Sigmoid colon (tissue), 7 donors: ENCODE data around the gene ZC2HC1B. TPM values are rescaled to one million over a fixed set of nuclear protein-coding genes. Genes with fewer than 3 reads are reported as not detected.

Experiments used
- DNase-seq: peaks from one replicate; pipeline ENCODE4 v3.0.0-alpha.2; 2019
- H3K27ac ChIP-seq, 4 donors: fragments of 200-600 bp; sonication (generic); one replicate each; pipeline ENCODE4 v1.5.1; 2016 to 2019; ENCODE audit warnings: mild to moderate bottlenecking in 1 of 4
- H3K27me3 ChIP-seq, 3 donors: fragments of 200-600 bp; sonication (generic); one replicate each; pipeline ENCODE4 v1.5.1; 2019; ENCODE audit warnings: mild to moderate bottlenecking in 1 of 3
- H3K36me3 ChIP-seq, 4 donors: fragments of 200-600 bp; sonication (generic); one replicate each; pipeline ENCODE4 v1.5.1; 2016 to 2019
- H3K4me1 ChIP-seq, 4 donors: fragments of 200-600 bp; sonication (generic); one replicate each; pipeline ENCODE4 v1.5.1; 2017 to 2019
- H3K4me3 ChIP-seq, 4 donors: fragments of 200-600 bp; sonication (generic); one replicate each; pipeline ENCODE4 v1.5.1; 2017 to 2019; ENCODE audit warnings: mild to moderate bottlenecking in 2 of 4, moderate library complexity in 1 of 4
- H3K9me3 ChIP-seq, 4 donors: fragments of 200-600 bp in 3 of 4; sonication (generic) in 3 of 4; one replicate each; pipeline versions ENCODE4 v1.5.1 to v1.6.1; 2013 to 2019
- EP300 ChIP-seq, 4 donors: sonication (generic); formaldehyde crosslinking; IDR thresholded peaks; one replicate each; pipeline ENCODE4 v1.6.1; 2017; ENCODE audit warnings: antibody characterized with exemption in 4 of 4
- POLR2A ChIP-seq, 2 donors: fragments of 450-650 bp; IDR thresholded peaks; one replicate each; pipeline ENCODE4 v1.6.1; 2016; ENCODE audit warnings: antibody characterized with exemption in 2 of 2, mild to moderate bottlenecking in 2 of 2, moderate library complexity in 2 of 2
- POLR2AphosphoS5 ChIP-seq, 4 donors: sonication (generic); formaldehyde crosslinking; IDR thresholded peaks; one replicate each; pipeline ENCODE4 v1.6.1; 2017; ENCODE audit warnings: antibody characterized with exemption in 4 of 4
- WGBS, 2 donors: extraction: QIAGEN DNeasy Blood & Tissue Kit; methylation state at CpG; one replicate each; pipeline ENCODE4 v1.1.7; 2013; 5-methylcytosine and 5-hydroxymethylcytosine counted together
- intact Hi-C: fragments of 100-400 bp; cut with DNase I; formaldehyde crosslinking; loops from one replicate; pipeline ENCODE4 v1.15.1; 2023
- polyA plus RNA-seq, 3 donors: library from polyadenylated mRNA; stranded (reverse); fragments of 200-250 nt; gene quantifications; one replicate each; pipeline ENCODE4 v1.2.3, GENCODE V29; 2013
- total RNA-seq, 4 donors: library from RNA; depleted of rRNA; stranded (reverse); fragments of >200 nt; gene quantifications; one replicate each; pipeline ENCODE4 v1.1.0, GENCODE V29; 2016
- TF ChIP-seq, protein P1 (sequence below), 4 experiments: fragments of 450-650 bp in 3 of 4; fragments of 200-600 bp in 1 of 4; IDR thresholded peaks; one replicate each; pipeline ENCODE4 v1.5.1; 2016 to 2019; ENCODE audit warnings: antibody characterized with exemption in 4 of 4, mild to moderate bottlenecking in 3 of 4, moderate library complexity in 2 of 4
- donor health status: healthy with polysubstance abuse.
- donor health status: Bipolar disorder and iron deficiency.
- donor health status: healthy.

The ZC2HC1B gene
- total and polyA plus RNA-seq, 7 donors: not detected

GRCh38 chr6:143941852-143942627 lies 77.8 kb downstream of the ZC2HC1B start:
- WGBS, 2 donors: 65 to 75% methylated on average over 20 of the region's 20 CpGs
- no peaks in the 10 kb centered on the region for H3K9me3 ChIP-seq
- no peak overlapping the region for H3K27ac ChIP-seq
- H3K4me1 ChIP-seq: no peaks in the 10 kb centered on the region
- H3K36me3 ChIP-seq: no peaks in the 10 kb centered on the region
- H3K27me3 ChIP-seq: no peaks in the 10 kb centered on the region
- TF ChIP-seq EP300 (IDR thresholded peaks at IDR 0.05): no peak
- TF ChIP-seq, protein P1, sequence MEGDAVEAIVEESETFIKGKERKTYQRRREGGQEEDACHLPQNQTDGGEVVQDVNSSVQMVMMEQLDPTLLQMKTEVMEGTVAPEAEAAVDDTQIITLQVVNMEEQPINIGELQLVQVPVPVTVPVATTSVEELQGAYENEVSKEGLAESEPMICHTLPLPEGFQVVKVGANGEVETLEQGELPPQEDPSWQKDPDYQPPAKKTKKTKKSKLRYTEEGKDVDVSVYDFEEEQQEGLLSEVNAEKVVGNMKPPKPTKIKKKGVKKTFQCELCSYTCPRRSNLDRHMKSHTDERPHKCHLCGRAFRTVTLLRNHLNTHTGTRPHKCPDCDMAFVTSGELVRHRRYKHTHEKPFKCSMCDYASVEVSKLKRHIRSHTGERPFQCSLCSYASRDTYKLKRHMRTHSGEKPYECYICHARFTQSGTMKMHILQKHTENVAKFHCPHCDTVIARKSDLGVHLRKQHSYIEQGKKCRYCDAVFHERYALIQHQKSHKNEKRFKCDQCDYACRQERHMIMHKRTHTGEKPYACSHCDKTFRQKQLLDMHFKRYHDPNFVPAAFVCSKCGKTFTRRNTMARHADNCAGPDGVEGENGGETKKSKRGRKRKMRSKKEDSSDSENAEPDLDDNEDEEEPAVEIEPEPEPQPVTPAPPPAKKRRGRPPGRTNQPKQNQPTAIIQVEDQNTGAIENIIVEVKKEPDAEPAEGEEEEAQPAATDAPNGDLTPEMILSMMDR (IDR thresholded peaks at IDR 0.05): peak in 2 of 4 experiments; percentile 15 to 25
- DNase-seq: no peak
- intact Hi-C loops: loop anchor here (5.0 kb wide), 1 partner anchor 70 kb away; no protein-coding TSS in a partner anchor
- H3K4me3 ChIP-seq: no peak overlapping the region

GRCh38 chr6:143948208-143948607 lies 83.9 kb downstream of the ZC2HC1B start:
- no peaks in the 10 kb centered on the region for H3K36me3 ChIP-seq
- no peak overlapping the region for H3K4me3 ChIP-seq
- TF ChIP-seq EP300 (IDR thresholded peaks at IDR 0.05) (no peak), POLR2A (IDR thresholded peaks at IDR 0.05) (no peak), POLR2AphosphoS5 (IDR thresholded peaks at IDR 0.05) (no peak)
- TF ChIP-seq, protein P1 (IDR thresholded peaks at IDR 0.05): no peak
- no peak overlapping the region for H3K27ac ChIP-seq
- 96 to 97% methylated on average over 7 of the region's 7 CpGs for WGBS, 2 donors
- intact Hi-C loops: no loop called here
- DNase-seq: no peak
- no peaks in the 10 kb centered on the region for H3K9me3 ChIP-seq
- H3K4me1 ChIP-seq: no peaks in the 10 kb centered on the region
- H3K27me3 ChIP-seq: no peaks in the 10 kb centered on the region

DNA sequence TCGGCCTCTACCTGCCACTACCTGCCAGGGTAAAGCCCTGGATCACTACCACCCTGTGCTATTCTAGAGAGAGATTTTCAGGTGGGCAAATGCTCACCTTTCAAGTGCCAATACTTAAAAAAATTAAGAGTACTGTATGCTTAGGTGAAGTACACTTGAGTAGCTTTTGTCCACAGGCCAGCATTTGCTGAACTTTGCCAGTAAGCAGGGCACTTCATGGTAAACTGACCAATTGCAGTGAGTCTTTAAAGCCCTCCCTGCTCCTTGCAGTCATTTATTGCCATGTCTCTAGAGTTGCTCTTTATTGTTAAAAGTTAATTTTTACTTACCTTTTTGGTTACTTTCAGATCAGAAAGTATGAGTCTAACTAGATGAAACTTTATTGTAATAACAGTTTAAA lies 85.3 kb downstream of the ZC2HC1B start:
- Histone ChIP-seq H3K36me3 (no peaks in the 10 kb centered on the region), H3K4me3 (no peak overlapping the region), H3K4me1 (no peaks in the 10 kb centered on the region), H3K9me3 (no peaks in the 10 kb centered on the region), H3K27ac (no peak overlapping the region), H3K27me3 (no peaks in the 10 kb centered on the region)
- no peak for DNase-seq
- WGBS, 2 donors: 63 to 79% methylated on average over 1 of the region's 1 CpG
- no peak for TF ChIP-seq POLR2A (IDR thresholded peaks at IDR 0.05)
- TF ChIP-seq EP300 (IDR thresholded peaks at IDR 0.05): no peak
- no peak for TF ChIP-seq POLR2AphosphoS5 (IDR thresholded peaks at IDR 0.05)
- TF ChIP-seq, protein P1 (IDR thresholded peaks at IDR 0.05): no peak
- intact Hi-C loops: no loop called here

DNA sequence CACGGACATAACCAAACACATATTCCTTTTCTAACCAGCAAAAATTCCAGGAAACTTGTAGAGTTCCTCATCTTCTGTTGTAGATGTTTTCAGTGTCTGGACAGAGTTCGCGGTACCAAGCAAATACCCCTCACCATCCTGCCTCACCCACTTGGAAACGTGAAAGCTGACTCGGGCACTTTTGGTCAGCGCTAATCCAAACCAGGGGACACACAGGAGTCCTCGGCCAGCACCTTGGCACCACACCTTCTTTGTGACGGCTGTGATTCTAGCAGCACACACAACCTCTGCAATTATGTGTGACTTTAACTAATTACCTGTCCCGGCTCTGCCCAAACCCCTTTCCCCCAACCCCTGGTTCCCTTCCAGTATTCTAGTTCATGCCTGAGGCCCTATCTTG lies 85.7 kb downstream of the ZC2HC1B start:
- Histone ChIP-seq H3K4me3 (no peak overlapping the region), H3K27me3 (no peaks in the 10 kb centered on the region), H3K36me3 (no peaks in the 10 kb centered on the region), H3K4me1 (no peaks in the 10 kb centered on the region), H3K27ac (no peak overlapping the region), H3K9me3 (no peaks in the 10 kb centered on the region)
- no peak for DNase-seq
- WGBS, 2 donors: 19 to 73% methylated on average over 9 of the region's 9 CpGs
- intact Hi-C loops: no loop called here
- TF ChIP-seq POLR2A (IDR thresholded peaks at IDR 0.05) (no peak), POLR2AphosphoS5 (IDR thresholded peaks at IDR 0.05) (no peak), EP300 (IDR thresholded peaks at IDR 0.05) (no peak)
- TF ChIP-seq, protein P1 (IDR thresholded peaks at IDR 0.05): no peak

- Histone ChIP-seq H3K4me1 (no peaks in the 10 kb centered on the region), H3K27ac (no peak overlapping the region), H3K36me3 (no peaks in the 10 kb centered on the region), H3K4me3 (no peak overlapping the region), H3K9me3 (no peaks in the 10 kb centered on the region), H3K27me3 (no peaks in the 10 kb centered on the region)
- TF ChIP-seq POLR2A (IDR thresholded peaks at IDR 0.05): no peak
- TF ChIP-seq, protein P1 (IDR thresholded peaks at IDR 0.05): no peak
- TF ChIP-seq POLR2AphosphoS5 (IDR thresholded peaks at IDR 0.05): no peak
- TF ChIP-seq EP300 (IDR thresholded peaks at IDR 0.05): no peak
- intact Hi-C loops: no loop called here
- DNase-seq: no peak
- 15 to 45% methylated on average over 3 of the region's 3 CpGs for WGBS, 2 donors
Measured at GRCh38 chr6:143950875-143951274, 86.6 kb downstream of the ZC2HC1B start.
